CD8-positive, alpha-beta memory T cell (primary cell): ENCODE results near the gene HSPB9. TPM values are rescaled to one million over a fixed set of nuclear protein-coding genes. Genes with fewer than 3 reads are reported as not detected.

ENCODE experiments used
- CTCF ChIA-PET: fragments of 350-600 bp; sonication (Branson Sonifier 250); formaldehyde crosslinking; loops from one replicate; lab custom pipeline; 2021; ENCODE audit warnings: antibody characterized with exemption; lab: Charles Lee
- POLR2A ChIA-PET: fragments of 350-600 bp; sonication (Branson Sonifier 250); formaldehyde crosslinking; loops from one replicate; lab custom pipeline; 2021; ENCODE audit warnings: antibody characterized with exemption; lab: Charles Lee
- DNase-seq, 5 donors: peaks; one replicate each; pipeline versions ENCODE4 v3.0.0 to v3.0.0-alpha.2; 2020 to 2022; ENCODE audit warnings: mixed read lengths in 1 of 5
- H3K27ac ChIP-seq: one replicate; pipeline ENCODE4 v1.7.0; 2013; ENCODE audit warnings: low read depth, mild to moderate bottlenecking, low read length, moderate library complexity
- H3K27me3 ChIP-seq: 2 replicates; pipeline ENCODE4 v1.7.0; 2013; ENCODE audit warnings: low read length, mild to moderate bottlenecking; ENCODE audit not compliant: insufficient read depth, poor library complexity, severe bottlenecking
- H3K36me3 ChIP-seq: 2 replicates; pipeline ENCODE4 v1.7.0; 2013; ENCODE audit warnings: mild to moderate bottlenecking, low read length, moderate library complexity; ENCODE audit not compliant: insufficient read depth
- H3K4me1 ChIP-seq: 2 replicates; pipeline ENCODE4 v1.7.0; 2013; ENCODE audit warnings: mild to moderate bottlenecking, low read length, moderate library complexity; ENCODE audit not compliant: insufficient read depth
- H3K4me3 ChIP-seq: 2 replicates; pipeline ENCODE4 v1.7.0; 2013; ENCODE audit warnings: mild to moderate bottlenecking, low read length
- H3K9me3 ChIP-seq: 2 replicates; pipeline ENCODE4 v1.7.0; 2013; ENCODE audit warnings: mild to moderate bottlenecking, low read length
- H3K27ac Mint-ChIP-seq, 8 donors: one replicate each; pipeline ENCODE4 v1.8.0; 2020 to 2021; ENCODE audit warnings: mixed read lengths in 8 of 8, mild to moderate bottlenecking in 6 of 8, inconsistent platforms in 3 of 8, moderate library complexity in 3 of 8
- H3K27me3 Mint-ChIP-seq, 2 donors: one replicate each; pipeline ENCODE4 v1.8.0; 2020 to 2021; ENCODE audit warnings: mixed read lengths in 2 of 2, mild to moderate bottlenecking in 1 of 2, moderate library complexity in 1 of 2
- H3K36me3 Mint-ChIP-seq, 3 donors: one replicate each; pipeline ENCODE4 v1.8.0; 2020 to 2021; ENCODE audit warnings: mixed read lengths in 3 of 3, inconsistent platforms in 1 of 3, mild to moderate bottlenecking in 1 of 3
- H3K4me1 Mint-ChIP-seq, 3 donors: one replicate each; pipeline ENCODE4 v1.8.0; 2020 to 2021; ENCODE audit warnings: mixed read lengths in 3 of 3, inconsistent platforms in 1 of 3, mild to moderate bottlenecking in 1 of 3
- H3K4me3 Mint-ChIP-seq, 7 donors: one replicate each; pipeline ENCODE4 v1.8.0; 2020 to 2021; ENCODE audit warnings: mixed read lengths in 7 of 7, mild to moderate bottlenecking in 6 of 7, moderate library complexity in 4 of 7, inconsistent platforms in 2 of 7
- H3K9me3 Mint-ChIP-seq, 5 donors: one replicate each; pipeline ENCODE4 v1.8.0; 2020 to 2022; ENCODE audit warnings: mixed read lengths in 5 of 5, mild to moderate bottlenecking in 3 of 5, moderate library complexity in 2 of 5, inconsistent platforms in 1 of 5
- polyA plus RNA-seq: library from polyadenylated mRNA; unstranded; fragments of 300-500 nt; fragmentation: Illumina TruSeq; gene quantifications from one replicate; pipeline ENCODE4 v1.2.3, GENCODE V29; 2021
- total RNA-seq, 2 experiments: library from RNA; stranded (reverse); gene quantifications; one replicate each; pipeline ENCODE4 v1.2.3, GENCODE V29; 2021

Gene HSPB9
- total and polyA plus RNA-seq, 3 experiments from 2014 or later = 0.11 to 0.15 TPM; not detected in 1

- no peaks in the 10 kb centered on the region for H3K27me3 Mint-ChIP-seq
- peaks cover 23 to 32% (median 29%) of the 10 kb centered on the region in 3 donors for H3K4me1 Mint-ChIP-seq
- peak overlapping the region in 2 of 8 donors; percentile 24 to 80 for H3K27ac Mint-ChIP-seq
- POLR2A ChIA-PET = interaction anchor here (0.6 kb wide), 1 partner anchor 137 kb away, joined by 3 read pairs; no protein-coding TSS in a partner anchor
- Histone ChIP-seq H3K27ac (no peak overlapping the region), H3K4me1 (peaks cover 17% of the 10 kb centered on the region), H3K4me3 (no peak overlapping the region), H3K36me3 (no peaks in the 10 kb centered on the region), H3K27me3 (no peaks in the 10 kb centered on the region), H3K9me3 (no peaks in the 10 kb centered on the region)
- H3K9me3 Mint-ChIP-seq = no peaks in the 10 kb centered on the region
- no peak for DNase-seq
- H3K36me3 Mint-ChIP-seq = peaks cover 0 to 20% (median 2%) of the 10 kb centered on the region in 3 donors
- CTCF ChIA-PET = interaction anchor here (0.6 to 11.7 kb wide), 10 partner anchors 14 to 155 kb away, joined by 3 to 109 read pairs (median 4); partner anchors contain the start of genes DNAJC7 and NKIRAS2
- peak overlapping the region in 1 of 7 donors; percentile 71 for H3K4me3 Mint-ChIP-seq
Measured at GRCh38 chr17:42118126-42118510, 4.5 kb upstream of the HSPB9 start.

- Mint-ChIP-seq H3K4me1 (peaks cover 23 to 32% (median 29%) of the 10 kb centered on the region in 3 donors), H3K36me3 (peaks cover 0 to 22% (median 2%) of the 10 kb centered on the region in 3 donors), H3K4me3 (peak overlapping the region; percentile 27 to 73 (median 60)), H3K9me3 (no peaks in the 10 kb centered on the region), H3K27ac (peak overlapping the region in 3 of 8 donors; percentile 13 to 70 (median 24)), H3K27me3 (no peaks in the 10 kb centered on the region)
- H3K27ac ChIP-seq = no peak overlapping the region
- peak in 1 of 5 donors; percentile 42 for DNase-seq
- no peaks in the 10 kb centered on the region for H3K27me3 ChIP-seq
- ChIA-PET POLR2A (no interaction called here), CTCF (interaction anchor here (1.4 to 11.7 kb wide), 8 partner anchors 14 to 155 kb away, joined by 4 to 109 read pairs (median 5); partner anchors contain the start of genes CNP and NKIRAS2)
- H3K4me3 ChIP-seq = no peak overlapping the region
- H3K4me1 ChIP-seq = peaks cover 14% of the 10 kb centered on the region
- H3K36me3 ChIP-seq = no peaks in the 10 kb centered on the region
- no peaks in the 10 kb centered on the region for H3K9me3 ChIP-seq
Measured at GRCh38 chr17:42118545-42118944, 4.1 kb upstream of the HSPB9 start.

GRCh38 chr17:42119301-42119700 is 3.3 kb upstream of the HSPB9 start:
- Mint-ChIP-seq H3K9me3 (no peaks in the 10 kb centered on the region), H3K36me3 (peaks cover 0 to 23% (median 2%) of the 10 kb centered on the region in 3 donors), H3K4me3 (peak overlapping the region in 3 of 7 donors; percentile 37 to 77 (median 47)), H3K4me1 (peaks cover 23 to 31% (median 29%) of the 10 kb centered on the region in 3 donors), H3K27me3 (no peaks in the 10 kb centered on the region), H3K27ac (peak overlapping the region in 1 of 8 donors; percentile 82)
- ChIA-PET CTCF (interaction anchor here (1.2 to 11.7 kb wide), 6 partner anchors 13 to 156 kb away, joined by 3 to 109 read pairs (median 6); partner anchors contain the start of genes CNP and NKIRAS2), POLR2A (no interaction called here)
- H3K36me3 ChIP-seq = no peaks in the 10 kb centered on the region
- no peak for DNase-seq
- H3K4me3 ChIP-seq = no peak overlapping the region
- H3K27ac ChIP-seq = no peak overlapping the region
- no peaks in the 10 kb centered on the region for H3K9me3 ChIP-seq
- H3K27me3 ChIP-seq = no peaks in the 10 kb centered on the region
- H3K4me1 ChIP-seq = peaks cover 14% of the 10 kb centered on the region

- no peaks in the 10 kb centered on the region for H3K27me3 Mint-ChIP-seq
- no peaks in the 10 kb centered on the region for H3K27me3 ChIP-seq
- H3K4me3 ChIP-seq = peak overlapping the region; percentile 19
- peak overlapping the region; percentile 62 to 87 (median 77) for H3K4me3 Mint-ChIP-seq
- no peaks in the 10 kb centered on the region for H3K36me3 ChIP-seq
- ChIA-PET POLR2A (interaction anchor here (0.5 to 1.3 kb wide), 7 partner anchors 8 to 268 kb away, joined by 3 to 6 read pairs (median 4); partner anchors contain the start of genes DHX58, DNAJC7 and STAT3), CTCF (interaction anchor here (1.2 to 11.7 kb wide), 8 partner anchors 13 to 157 kb away, joined by 3 to 109 read pairs (median 5); partner anchors contain the start of genes CNP, DNAJC7 and NKIRAS2)
- no peak overlapping the region for H3K27ac ChIP-seq
- no peaks in the 10 kb centered on the region for H3K9me3 Mint-ChIP-seq
- peaks cover 23 to 26% (median 25%) of the 10 kb centered on the region in 3 donors for H3K4me1 Mint-ChIP-seq
- H3K4me1 ChIP-seq = peaks cover 14% of the 10 kb centered on the region
- H3K9me3 ChIP-seq = no peaks in the 10 kb centered on the region
- H3K36me3 Mint-ChIP-seq = peaks cover 0 to 28% (median 4%) of the 10 kb centered on the region in 3 donors
- peak overlapping the region in 3 of 8 donors; percentile 54 to 66 (median 61) for H3K27ac Mint-ChIP-seq
- DNase-seq = no peak
Measured at GRCh38 chr17:42120161-42120769, 2.3 kb upstream of the HSPB9 start.

GRCh38 chr17:42120770-42121769 is 1.5 kb upstream of the HSPB9 start, which contains the start of gene KAT2A:
Gene KAT2A, minus strand, starts transcription at chr17:42121367. Its CDS starts 63 bp downstream, at chr17:42121304.
- Mint-ChIP-seq H3K27me3 (no peaks in the 10 kb centered on the region), H3K36me3 (peaks cover 0 to 34% (median 2%) of the 10 kb centered on the region in 3 donors), H3K9me3 (no peaks in the 10 kb centered on the region), H3K27ac (peak within 1 kb of the TSS in 7 of 8 donors; percentile 50 to 81 (median 61)), H3K4me3 (peak within 1 kb of the TSS; percentile 62 to 87 (median 77)), H3K4me1 (peaks cover 21 to 26% (median 25%) of the 10 kb centered on the region in 3 donors)
- Histone ChIP-seq H3K27me3 (no peaks in the 10 kb centered on the region), H3K4me3 (peak within 1 kb of the TSS; percentile 26), H3K4me1 (peaks cover 14% of the 10 kb centered on the region), H3K36me3 (no peaks in the 10 kb centered on the region), H3K27ac (no peak within 1 kb of the TSS), H3K9me3 (no peaks in the 10 kb centered on the region)
- peak; percentile 60 to 80 (median 67) for DNase-seq
- ChIA-PET POLR2A (interaction anchor here (0.5 to 1.3 kb wide), 8 partner anchors 8 to 267 kb away, joined by 3 to 6 read pairs (median 4); partner anchors contain the start of genes DHX58, DNAJC7 and STAT3), CTCF (interaction anchor here (0.5 to 11.7 kb wide), 6 partner anchors 31 to 158 kb away, joined by 3 to 109 read pairs (median 6); partner anchors contain the start of gene DNAJC7)

GRCh38 chr17:42124256-42124655 is 1.7 kb downstream of the HSPB9 start:
- peaks cover 6 to 48% (median 6%) of the 10 kb centered on the region in 3 donors for H3K36me3 Mint-ChIP-seq
- ChIA-PET CTCF (interaction anchor here (2.0 kb wide), 1 partner anchor 10 kb away, joined by 4 read pairs; no protein-coding TSS in a partner anchor), POLR2A (interaction anchor here (0.6 kb wide), 1 partner anchor 58 kb away, joined by 6 read pairs; no protein-coding TSS in a partner anchor)
- H3K9me3 ChIP-seq = no peaks in the 10 kb centered on the region
- peaks cover 27% of the 10 kb centered on the region for H3K36me3 ChIP-seq
- peak overlapping the region in 1 of 7 donors; percentile 34 for H3K4me3 Mint-ChIP-seq
- H3K27me3 Mint-ChIP-seq = no peaks in the 10 kb centered on the region
- peaks cover 11 to 14% (median 13%) of the 10 kb centered on the region in 3 donors for H3K4me1 Mint-ChIP-seq
- H3K4me1 ChIP-seq = peaks cover 14% of the 10 kb centered on the region
- H3K27ac ChIP-seq = no peak overlapping the region
- H3K9me3 Mint-ChIP-seq = no peaks in the 10 kb centered on the region
- H3K4me3 ChIP-seq = no peak overlapping the region
- H3K27me3 ChIP-seq = no peaks in the 10 kb centered on the region
- H3K27ac Mint-ChIP-seq = peak overlapping the region in 3 of 8 donors; percentile 27 to 52 (median 50)
- DNase-seq = no peak

GRCh38 chr17:42125565-42125964 is 3.0 kb downstream of the HSPB9 start:
- DNase-seq = no peak
- H3K36me3 Mint-ChIP-seq = peaks cover 6 to 61% (median 6%) of the 10 kb centered on the region in 3 donors
- H3K27me3 Mint-ChIP-seq = no peaks in the 10 kb centered on the region
- CTCF ChIA-PET = no interaction called here
- Histone ChIP-seq H3K4me1 (peaks cover 7% of the 10 kb centered on the region), H3K27me3 (no peaks in the 10 kb centered on the region), H3K36me3 (peaks cover 40% of the 10 kb centered on the region), H3K4me3 (no peak overlapping the region), H3K9me3 (no peaks in the 10 kb centered on the region), H3K27ac (no peak overlapping the region)
- H3K4me1 Mint-ChIP-seq = peaks cover 5 to 6% (median 6%) of the 10 kb centered on the region in 3 donors
- POLR2A ChIA-PET = no interaction called here
- H3K4me3 Mint-ChIP-seq = no peak overlapping the region
- H3K9me3 Mint-ChIP-seq = no peaks in the 10 kb centered on the region
- peak overlapping the region in 1 of 8 donors; percentile 74 for H3K27ac Mint-ChIP-seq
